HepG2 (cell line): Measurements from ENCODE around the gene ANKS1A. TPM values are rescaled to one million over a fixed set of nuclear protein-coding genes. Genes with fewer than 3 reads are reported as not detected.

Source experiments
- ATAC-seq: fragments of 200-7000 bp; cut with Tn5 transposase; 3 replicates; pipeline ENCODE4 v1.9.1; 2020; ENCODE audit warnings: mild to moderate bottlenecking, moderate library complexity
- BruUV-seq: library from RNA; stranded (reverse); fragments of 400-500 nt; replicated peaks from 2 replicates; lab custom pipeline; 2021; lab: Mats Ljungman, UMichigan
- CTCF ChIA-PET: fragments of 300-600 bp; formaldehyde crosslinking; extraction: SDS; loops from one replicate; lab custom pipeline; 2021; ENCODE audit warnings: low total read pairs, inconsistent platforms, low intra/inter-chr PET ratio; lab: Yijun Ruan, JAX
- POLR2A ChIA-PET: fragments of 350-600 bp; sonication (Branson Sonifier 250); formaldehyde crosslinking; loops from one replicate; lab custom pipeline; 2020; ENCODE audit warnings: antibody characterized with exemption, inconsistent platforms; lab: Yijun Ruan, JAX
- DNase-seq: peaks from one replicate; pipeline ENCODE4 v3.0.0-alpha.2; 2015; ENCODE audit warnings: low spot score
- FAIRE-seq: peaks from 3 replicates; lab custom pipeline; 2011; peaks lifted over from hg19 to GRCh38; lab: Jason Lieb, UNC
- H2AFZ ChIP-seq: one replicate; pipeline ENCODE4 v1.6.1; 2011; ENCODE audit warnings: low read length, inconsistent platforms
- H3K27ac ChIP-seq: fragments of 300-600 bp; 3 replicates; pipeline ENCODE4 v1.8.0; 2011; ENCODE audit warnings: mixed run types, mild to moderate bottlenecking, mixed read lengths, low read length, inconsistent platforms; ENCODE audit not compliant: insufficient read depth; ENCODE audit errors: extremely low read length
- H3K27me3 ChIP-seq, 2 experiments: fragments of 200-600 bp in 1 of 2; 2 replicates in 1 of 2; 3 replicates in 1 of 2; pipeline versions ENCODE4 v1.6.0 to v1.8.0; 2011; ENCODE audit warnings: low read length in 2 of 2, mild to moderate bottlenecking in 2 of 2, moderate library complexity in 2 of 2, inconsistent platforms in 1 of 2; ENCODE audit not compliant: insufficient read depth in 2 of 2, control insufficient read depth in 1 of 2
- H3K36me3 ChIP-seq, 2 experiments: fragments of 200-600 bp in 1 of 2; replicated peaks in 1 of 2; 2 replicates in 1 of 2; 3 replicates in 1 of 2; pipeline versions ENCODE4 v1.5.1 to v1.8.0; 2011; ENCODE audit warnings: low read length in 2 of 2, inconsistent platforms in 1 of 2; ENCODE audit not compliant: insufficient read depth in 2 of 2, control insufficient read depth in 1 of 2
- H3K4me1 ChIP-seq: 2 replicates; pipeline ENCODE4 v1.5.1; 2012; ENCODE audit warnings: low read length, inconsistent platforms; ENCODE audit not compliant: insufficient read depth
- H3K4me2 ChIP-seq: 2 replicates; pipeline ENCODE4 v1.6.0; 2011; ENCODE audit warnings: low read depth, low read length, inconsistent platforms
- H3K4me3 ChIP-seq, 3 experiments: fragments of 200-600 bp in 1 of 3; sonication (generic), shearing (Covaris generic) in 1 of 3; replicated peaks in 1 of 3; 2 replicates each; pipeline ENCODE4 v1.5.1; 2011 to 2016; ENCODE audit warnings: low read length in 3 of 3, inconsistent platforms in 2 of 3, low read depth in 2 of 3, mild to moderate bottlenecking in 2 of 3, control low read depth in 1 of 3, mixed read lengths in 1 of 3; ENCODE audit not compliant: insufficient read depth in 1 of 3
- H3K79me2 ChIP-seq: one replicate; pipeline ENCODE4 v1.6.1; 2011; ENCODE audit warnings: low read length, inconsistent platforms; ENCODE audit not compliant: insufficient read depth
- H3K9ac ChIP-seq: 2 replicates; pipeline ENCODE4 v1.6.0; 2011; ENCODE audit warnings: mild to moderate bottlenecking, low read depth, low read length, inconsistent platforms; ENCODE audit not compliant: insufficient read depth
- H3K9me3 ChIP-seq: 2 replicates; pipeline ENCODE4 v1.5.1; 2012; ENCODE audit warnings: mild to moderate bottlenecking, low read length
- H4K20me1 ChIP-seq: 2 replicates; pipeline ENCODE4 v1.6.0; 2011; ENCODE audit warnings: inconsistent platforms, mild to moderate bottlenecking, low read length, moderate library complexity; ENCODE audit not compliant: insufficient read depth
- AHR ChIP-seq: IDR thresholded peaks from 2 replicates; pipeline ENCODE4 v1.6.1; 2018; ENCODE audit warnings: missing genetic modification reagents, missing compliant biosample characterization
- ARNT ChIP-seq: fragments of 450-650 bp; IDR thresholded peaks from 2 replicates; pipeline ENCODE4 v1.6.1; 2017
- FLYWCH1 ChIP-seq: sonication (generic); formaldehyde crosslinking; IDR thresholded peaks from 2 replicates; pipeline ENCODE4 v1.8.1; 2023; ENCODE audit warnings: mild to moderate bottlenecking, missing genetic modification reagents
- NR2F2 ChIP-seq: IDR thresholded peaks from 2 replicates; pipeline ENCODE4 v1.6.1; 2012; ENCODE audit warnings: low read depth, inconsistent platforms, borderline replicate concordance
- NR3C1 ChIP-seq: sonication (generic); formaldehyde crosslinking; IDR thresholded peaks from 2 replicates; pipeline ENCODE4 v1.4.0; 2020; ENCODE audit warnings: missing genetic modification reagents
- RBM22 ChIP-seq: fragments of 200-400 bp; formaldehyde crosslinking; optimal IDR thresholded peaks from 2 replicates; pipeline ENCODE3; 2017; ENCODE audit warnings: mild to moderate bottlenecking, low read length, moderate library complexity
- UBTF ChIP-seq: sonication (generic); formaldehyde crosslinking; IDR thresholded peaks from 2 replicates; pipeline ENCODE4 v1.4.0; 2020; ENCODE audit warnings: mild to moderate bottlenecking, missing genetic modification reagents
- ZBTB2 ChIP-seq: sonication (generic); formaldehyde crosslinking; IDR thresholded peaks from 2 replicates; pipeline ENCODE4 v1.8.0; 2022; ENCODE audit warnings: low read depth, missing genetic modification reagents
- ZBTB34 ChIP-seq: sonication (generic); formaldehyde crosslinking; IDR thresholded peaks from 2 replicates; pipeline ENCODE4 v1.8.0; 2022; ENCODE audit warnings: mild to moderate bottlenecking, missing genetic modification reagents
- ZBTB43 ChIP-seq: sonication (generic); formaldehyde crosslinking; conservative IDR thresholded peaks from 2 replicates; pipeline ENCODE4 v1.4.0; 2020; ENCODE audit warnings: missing genetic modification reagents
- ZNF276 ChIP-seq: sonication (generic); formaldehyde crosslinking; IDR thresholded peaks from 2 replicates; pipeline ENCODE4 v1.4.0; 2020; ENCODE audit warnings: mild to moderate bottlenecking, low read depth, missing genetic modification reagents
- ZNF326 ChIP-seq: sonication (generic); formaldehyde crosslinking; IDR thresholded peaks from 2 replicates; pipeline ENCODE4 v1.4.0; 2020; ENCODE audit warnings: missing genetic modification reagents, borderline replicate concordance
- ZNF354B ChIP-seq: sonication (generic); formaldehyde crosslinking; IDR thresholded peaks from 2 replicates; pipeline ENCODE4 v1.8.0; 2022; ENCODE audit warnings: mild to moderate bottlenecking, missing genetic modification reagents
- ZNF564 ChIP-seq: sonication (generic); formaldehyde crosslinking; IDR thresholded peaks from 2 replicates; pipeline ENCODE4 v1.8.1; 2023; ENCODE audit warnings: mild to moderate bottlenecking, missing genetic modification reagents
- WGBS: methylation state at CpG from one replicate; pipeline ENCODE4 v1.1.6; 2017; ENCODE audit warnings: low lambda C conversion rate; 5-methylcytosine and 5-hydroxymethylcytosine counted together
- in situ Hi-C: cut with HindIII; loops from 2 replicates; pipeline ENCODE4 v1.10.0; 2017; ENCODE audit warnings: low pct_unique_long_range_greater_than_20kb; ENCODE audit not compliant: extremely low pct_ligation_motif_present
- intact Hi-C: fragments of 100-400 bp; cut with micrococcal nuclease; formaldehyde crosslinking; loops from one replicate; pipeline ENCODE4 v1.10.0; 2022; ENCODE audit not compliant: unreplicated experiment
- polyA plus RNA-seq, 8 experiments: library from polyadenylated mRNA; depleted of rRNA in 3 of 8; stranded (reverse) in 7 of 8; unstranded in 1 of 8; fragments of >200 nt; fragmentation: Illumina TruSeq in 4 of 8; extraction: Trizol in 4 of 8; gene quantifications; 2 replicates each; pipeline versions ENCODE4 v1.2.1 to v1.2.3, GENCODE V29; 2011 to 2016; ENCODE audit warnings: low read depth in 4 of 8, missing spikeins in 1 of 8, mixed read lengths in 1 of 8; ENCODE audit not compliant: insufficient read depth in 1 of 8
- total RNA-seq, 5 experiments: library from RNA; depleted of rRNA; stranded (reverse); fragments of >200 nt; fragmentation: Illumina TruSeq; extraction: Trizol; gene quantifications; 2 replicates each; pipeline ENCODE4 v1.2.3, GENCODE V29; 2016; ENCODE audit warnings: low read depth in 1 of 5

The ANKS1A gene
- total and polyA plus RNA-seq, 2 of the 13 experiments (the other 11 are each of a cell fraction or from before 2014, with no cell fraction given) = 7.2 to 15.1 TPM

GRCh38 chr6:34953061-34954025 lies 64.3 kb downstream of the ANKS1A start (continued):
- TF ChIP-seq UBTF (no peak), AHR (CRISPR knock-in tag) (no peak; the same call in 1 of the 2 replicates), NR2F2 (peak; percentile 63; the same call in 1 of the 2 replicates), ZNF354B (CRISPR knock-in tag) (no peak; the same call in 1 of the 2 replicates), NR3C1 (no peak)
- TF ChIP-seq, all 625 proteins: peak for 174

- in situ Hi-C loops (no loop called here), intact Hi-C loops (no loop called here)
- Histone ChIP-seq H3K9me3 (no peaks in the 10 kb centered on the region), H3K4me3 (no peak overlapping the region), H3K36me3 (peaks cover 3 to 7% of the 10 kb centered on the region in 2 experiments; a peak in 3 of 5 replicates), H3K4me2 (no peak overlapping the region), H3K27me3 (no peaks in the 10 kb centered on the region), H3K27ac (no peak overlapping the region), H3K9ac (no peak overlapping the region), H3K4me1 (peaks cover 36% of the 10 kb centered on the region), H2AFZ (no peak overlapping the region), H3K79me2 (peaks cover 15% of the 10 kb centered on the region), H4K20me1 (no peaks in the 10 kb centered on the region)
- ChIA-PET POLR2A (no interaction called here), CTCF (no interaction called here)
- BruUV-seq = no TSS peak
- FAIRE-seq (no peak), DNase-seq (no peak), ATAC-seq (no peak)
- WGBS = over 99% methylated on average over 3 of the region's 3 CpGs
- TF ChIP-seq ZNF276 (CRISPR knock-in tag) (no peak), RBM22 (no peak), ZBTB43 (CRISPR knock-in tag) (no peak), FLYWCH1 (CRISPR knock-in tag) (no peak), ZNF326 (CRISPR knock-in tag) (no peak), ZNF564 (CRISPR knock-in tag) (no peak), ZBTB2 (CRISPR knock-in tag) (no peak), ARNT (no peak), ZBTB34 (CRISPR knock-in tag) (no peak)
These were observed 66.4 kb downstream of the ANKS1A start for GRCh38 chr6:34955442-34955841.
